Measurements from ENCODE around the gene PARD3B. TPM values are rescaled to one million over a fixed set of nuclear protein-coding genes. Genes with fewer than 3 reads are reported as not detected.

PARD3B gene
- total and polyA plus RNA-seq, 7 donors: 3.2 to 64.0 (median 42.5) TPM

DNA sequence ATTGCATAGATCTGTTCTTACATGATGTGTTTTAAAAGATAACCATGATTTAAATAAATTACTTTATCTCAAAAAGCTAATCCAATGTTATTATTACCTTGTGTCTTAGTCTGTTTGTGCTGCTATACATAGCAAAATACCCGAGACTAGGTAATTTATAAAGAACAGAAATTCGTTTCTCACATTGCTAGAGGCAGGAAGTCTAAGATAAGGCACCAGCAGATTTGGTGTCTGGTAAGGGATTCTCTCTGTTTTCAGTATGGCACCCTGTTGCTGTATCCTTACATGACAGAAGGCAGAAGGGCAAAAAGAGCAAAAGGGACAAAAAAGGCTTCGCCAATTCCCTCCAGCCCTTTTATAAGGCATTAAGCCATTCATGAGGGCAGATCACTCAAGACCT lies 533.9 kb downstream of the PARD3B start:
- no peak for DNase-seq
- no peak overlapping the region for H3K4me3 ChIP-seq
- WGBS, 2 donors: 86 to 90% methylated on average over 3 of the region's 3 CpGs

DNA sequence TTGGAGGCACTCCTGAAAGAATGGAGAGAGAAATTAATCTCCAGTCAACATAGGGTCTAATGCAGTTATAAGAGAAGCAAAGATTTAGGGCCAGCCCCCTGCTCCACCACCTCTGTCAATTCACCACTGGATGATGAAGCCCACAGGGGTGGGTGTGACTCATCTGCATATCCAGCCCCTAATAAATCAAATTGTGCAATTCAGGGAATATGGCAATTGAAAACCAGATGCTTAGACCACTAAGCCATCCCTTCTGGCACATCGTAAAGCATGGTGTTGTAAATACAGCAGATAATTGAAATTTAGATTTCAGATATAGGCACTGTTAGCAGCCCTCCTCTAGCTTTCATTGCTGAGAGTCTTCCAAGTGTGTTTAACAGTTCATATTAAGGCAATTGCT lies 541.4 kb downstream of the PARD3B start:
- Histone ChIP-seq H3K27me3 (no peaks in the 10 kb centered on the region), H3K36me3 (no peaks in the 10 kb centered on the region), H3K4me1 (peaks cover 0 to 5% (median 2%) of the 10 kb centered on the region in 4 donors), H3K4me3 (no peak overlapping the region), H3K27ac (no peak overlapping the region), H3K9me3 (no peaks in the 10 kb centered on the region)
- no peak for DNase-seq
- TF ChIP-seq POLR2A (IDR thresholded peaks at IDR 0.05) (no peak), POLR2AphosphoS5 (IDR thresholded peaks at IDR 0.05) (no peak), EP300 (IDR thresholded peaks at IDR 0.05) (no peak)
- TF ChIP-seq, protein P1, sequence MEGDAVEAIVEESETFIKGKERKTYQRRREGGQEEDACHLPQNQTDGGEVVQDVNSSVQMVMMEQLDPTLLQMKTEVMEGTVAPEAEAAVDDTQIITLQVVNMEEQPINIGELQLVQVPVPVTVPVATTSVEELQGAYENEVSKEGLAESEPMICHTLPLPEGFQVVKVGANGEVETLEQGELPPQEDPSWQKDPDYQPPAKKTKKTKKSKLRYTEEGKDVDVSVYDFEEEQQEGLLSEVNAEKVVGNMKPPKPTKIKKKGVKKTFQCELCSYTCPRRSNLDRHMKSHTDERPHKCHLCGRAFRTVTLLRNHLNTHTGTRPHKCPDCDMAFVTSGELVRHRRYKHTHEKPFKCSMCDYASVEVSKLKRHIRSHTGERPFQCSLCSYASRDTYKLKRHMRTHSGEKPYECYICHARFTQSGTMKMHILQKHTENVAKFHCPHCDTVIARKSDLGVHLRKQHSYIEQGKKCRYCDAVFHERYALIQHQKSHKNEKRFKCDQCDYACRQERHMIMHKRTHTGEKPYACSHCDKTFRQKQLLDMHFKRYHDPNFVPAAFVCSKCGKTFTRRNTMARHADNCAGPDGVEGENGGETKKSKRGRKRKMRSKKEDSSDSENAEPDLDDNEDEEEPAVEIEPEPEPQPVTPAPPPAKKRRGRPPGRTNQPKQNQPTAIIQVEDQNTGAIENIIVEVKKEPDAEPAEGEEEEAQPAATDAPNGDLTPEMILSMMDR (IDR thresholded peaks at IDR 0.05): no peak
- intact Hi-C loops (cut with DNase I): no loop called here
- WGBS, 2 donors: 78 to 88% methylated on average over 1 of the region's 1 CpG

More for the DNA sequence above, 533.9 kb downstream of the PARD3B start:
- no peak for TF ChIP-seq EP300 (IDR thresholded peaks at IDR 0.05)
- TF ChIP-seq POLR2AphosphoS5 (IDR thresholded peaks at IDR 0.05): no peak
- TF ChIP-seq, protein P1 (IDR thresholded peaks at IDR 0.05): no peak
- no peak for TF ChIP-seq POLR2A (IDR thresholded peaks at IDR 0.05)
- no peak overlapping the region for H3K27ac ChIP-seq
- H3K27me3 ChIP-seq: no peaks in the 10 kb centered on the region
- H3K4me1 ChIP-seq: peaks cover 0 to 4% (median 0%) of the 10 kb centered on the region in 4 donors
- H3K36me3 ChIP-seq: no peaks in the 10 kb centered on the region
- H3K9me3 ChIP-seq: no peaks in the 10 kb centered on the region
- intact Hi-C loops (cut with DNase I): no loop called here

DNA sequence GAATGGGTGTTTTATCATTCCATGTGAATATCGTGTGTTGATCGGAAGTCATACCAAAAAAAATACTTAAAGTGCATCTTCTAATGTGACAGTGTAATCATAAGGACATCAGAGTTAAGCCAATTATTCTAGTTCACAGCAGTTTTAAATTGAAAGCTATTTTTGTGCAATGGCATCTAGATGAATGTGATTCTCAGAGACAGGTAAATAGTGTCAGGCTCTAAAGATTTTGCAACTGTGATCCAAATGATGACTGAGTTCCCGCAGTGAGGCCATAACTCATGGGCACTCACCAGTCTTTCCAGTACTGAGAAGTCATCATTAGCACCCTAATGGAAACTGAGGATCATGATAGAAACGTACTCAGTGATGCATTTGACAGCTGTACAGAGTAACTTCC lies 542.6 kb downstream of the PARD3B start:
- no peak for TF ChIP-seq POLR2AphosphoS5 (IDR thresholded peaks at IDR 0.05)
- no peak for TF ChIP-seq POLR2A (IDR thresholded peaks at IDR 0.05)
- no peak for TF ChIP-seq EP300 (IDR thresholded peaks at IDR 0.05)
- TF ChIP-seq, protein P1 (IDR thresholded peaks at IDR 0.05): no peak
- no peaks in the 10 kb centered on the region for H3K36me3 ChIP-seq
- no peaks in the 10 kb centered on the region for H3K27me3 ChIP-seq
- WGBS, 2 donors: 93 to 95% methylated on average over 4 of the region's 4 CpGs
- no peak overlapping the region for H3K4me3 ChIP-seq
- intact Hi-C loops (cut with DNase I): no loop called here
- H3K4me1 ChIP-seq: peaks cover 0 to 5% (median 0%) of the 10 kb centered on the region in 4 donors
- no peaks in the 10 kb centered on the region for H3K9me3 ChIP-seq
- no peak overlapping the region for H3K27ac ChIP-seq
- DNase-seq: no peak

GRCh38 chr2:205089958-205090357 lies 544.7 kb downstream of the PARD3B start:
- intact Hi-C loops (cut with DNase I): no loop called here
- H3K36me3 ChIP-seq: no peaks in the 10 kb centered on the region
- peaks cover 0 to 5% (median 0%) of the 10 kb centered on the region in 4 donors for H3K4me1 ChIP-seq
- H3K27ac ChIP-seq: no peak overlapping the region
- no peaks in the 10 kb centered on the region for H3K27me3 ChIP-seq
- H3K9me3 ChIP-seq: no peaks in the 10 kb centered on the region
- 79 to 92% methylated on average over 2 of the region's 2 CpGs for WGBS, 2 donors
- no peak for DNase-seq
- no peak for TF ChIP-seq POLR2AphosphoS5 (IDR thresholded peaks at IDR 0.05)
- no peak for TF ChIP-seq POLR2A (IDR thresholded peaks at IDR 0.05)
- TF ChIP-seq, protein P1 (IDR thresholded peaks at IDR 0.05): no peak
- no peak for TF ChIP-seq EP300 (IDR thresholded peaks at IDR 0.05)
- H3K4me3 ChIP-seq: no peak overlapping the region

GRCh38 chr2:205091411-205091810 lies 546.1 kb downstream of the PARD3B start:
- WGBS, 2 donors: 93 to 95% methylated on average over 3 of the region's 3 CpGs
- H3K27me3 ChIP-seq: no peaks in the 10 kb centered on the region
- TF ChIP-seq EP300 (IDR thresholded peaks at IDR 0.05) (no peak), POLR2A (IDR thresholded peaks at IDR 0.05) (no peak)

More at GRCh38 chr2:205091411-205091810, 546.1 kb downstream of the PARD3B start:
- Histone ChIP-seq H3K4me1 (peaks cover 0 to 5% (median 0%) of the 10 kb centered on the region in 4 donors), H3K36me3 (no peaks in the 10 kb centered on the region), H3K9me3 (no peaks in the 10 kb centered on the region), H3K4me3 (no peak overlapping the region), H3K27ac (no peak overlapping the region)
- no peak for DNase-seq
- intact Hi-C loops (cut with DNase I): no loop called here

All from sigmoid colon (tissue), 7 donors.